Activated CD4-positive, CD25-positive, alpha-beta regulatory T cell treated with anti-CD3 and anti-CD28 coated beads, Interleukin-2, amount 50 U/mL, for 72 hours (primary cell): ENCODE results near the gene GOLGA8B.
"Not testable (repeated sequence)": the region's sequence is repeated elsewhere in the genome, so short reads cannot be mapped to it uniquely, and the experiment has no call there.

ENCODE experiments used
- DNase-seq: peaks from one replicate; pipeline ENCODE4 v3.0.0; 2021

GOLGA8B gene

GRCh38 chr15:34597316-34597715, 13.9 kb upstream of the GOLGA8B start:
- no peak for DNase-seq

GRCh38 chr15:34594361-34594760, 10.9 kb upstream of the GOLGA8B start:
- no peak for DNase-seq

GRCh38 chr15:34591306-34591705, 7.9 kb upstream of the GOLGA8B start:
- no peak for DNase-seq

- peak; percentile 53 for DNase-seq
Measured at GRCh38 chr15:34588046-34588674, 4.7 kb upstream of the GOLGA8B start.

GRCh38 chr15:34585966-34586365, 2.5 kb upstream of the GOLGA8B start:
- DNase-seq = not testable (repeated sequence)

- DNase-seq = no peak
Measured at GRCh38 chr15:34584996-34585395, 1.5 kb upstream of the GOLGA8B start.

- DNase-seq = no peak
Measured at GRCh38 chr15:34584330-34584668, 848 bp upstream of the GOLGA8B start.

- peak; percentile 53 for DNase-seq
Measured at GRCh38 chr15:34582461-34583371, 735 bp downstream of the GOLGA8B start.

GRCh38 chr15:34581687-34582460, 1.6 kb downstream of the GOLGA8B start:
- not testable (repeated sequence) for DNase-seq

GRCh38 chr15:34581043-34581365, 2.4 kb downstream of the GOLGA8B start:
- no peak for DNase-seq

- not testable (repeated sequence) for DNase-seq
Measured at GRCh38 chr15:34580251-34581042, 3.0 kb downstream of the GOLGA8B start.

- no peak for DNase-seq
Measured at GRCh38 chr15:34578283-34578674, 5.2 kb downstream of the GOLGA8B start.

- DNase-seq = not testable (repeated sequence)
Measured at GRCh38 chr15:34577658-34578282, 5.7 kb downstream of the GOLGA8B start.

- DNase-seq = not testable (repeated sequence)
Measured at GRCh38 chr15:34575035-34575434, 8.4 kb downstream of the GOLGA8B start.

- not testable (repeated sequence) for DNase-seq
Measured at GRCh38 chr15:34572921-34573320, 10.5 kb downstream of the GOLGA8B start.

- DNase-seq = not testable (repeated sequence)
Measured at GRCh38 chr15:34572019-34572641, 11.3 kb downstream of the GOLGA8B start.

GRCh38 chr15:34569670-34570396, 13.6 kb downstream of the GOLGA8B start:
- not testable (repeated sequence) for DNase-seq

- DNase-seq = not testable (repeated sequence)
Measured at GRCh38 chr15:34567174-34567573, 16.3 kb downstream of the GOLGA8B start.

GRCh38 chr15:34564711-34565110, 18.7 kb downstream of the GOLGA8B start:
- DNase-seq = not testable (repeated sequence)

- DNase-seq = not testable (repeated sequence)
Measured at GRCh38 chr15:34560814-34561213, 22.6 kb downstream of the GOLGA8B start.

GRCh38 chr15:34559764-34560163, 23.7 kb downstream of the GOLGA8B start:
- DNase-seq = not testable (repeated sequence)
